Measurements from ENCODE around the gene C11orf21. TPM values are rescaled to one million over a fixed set of nuclear protein-coding genes. Genes with fewer than 3 reads are reported as not detected.
A peak's percentile ranks its signal among the peaks of the same experiment; 100 is the strongest.

The C11orf21 gene
- total RNA-seq, 1 donor from 2014 or later = 12.1 TPM

DNA sequence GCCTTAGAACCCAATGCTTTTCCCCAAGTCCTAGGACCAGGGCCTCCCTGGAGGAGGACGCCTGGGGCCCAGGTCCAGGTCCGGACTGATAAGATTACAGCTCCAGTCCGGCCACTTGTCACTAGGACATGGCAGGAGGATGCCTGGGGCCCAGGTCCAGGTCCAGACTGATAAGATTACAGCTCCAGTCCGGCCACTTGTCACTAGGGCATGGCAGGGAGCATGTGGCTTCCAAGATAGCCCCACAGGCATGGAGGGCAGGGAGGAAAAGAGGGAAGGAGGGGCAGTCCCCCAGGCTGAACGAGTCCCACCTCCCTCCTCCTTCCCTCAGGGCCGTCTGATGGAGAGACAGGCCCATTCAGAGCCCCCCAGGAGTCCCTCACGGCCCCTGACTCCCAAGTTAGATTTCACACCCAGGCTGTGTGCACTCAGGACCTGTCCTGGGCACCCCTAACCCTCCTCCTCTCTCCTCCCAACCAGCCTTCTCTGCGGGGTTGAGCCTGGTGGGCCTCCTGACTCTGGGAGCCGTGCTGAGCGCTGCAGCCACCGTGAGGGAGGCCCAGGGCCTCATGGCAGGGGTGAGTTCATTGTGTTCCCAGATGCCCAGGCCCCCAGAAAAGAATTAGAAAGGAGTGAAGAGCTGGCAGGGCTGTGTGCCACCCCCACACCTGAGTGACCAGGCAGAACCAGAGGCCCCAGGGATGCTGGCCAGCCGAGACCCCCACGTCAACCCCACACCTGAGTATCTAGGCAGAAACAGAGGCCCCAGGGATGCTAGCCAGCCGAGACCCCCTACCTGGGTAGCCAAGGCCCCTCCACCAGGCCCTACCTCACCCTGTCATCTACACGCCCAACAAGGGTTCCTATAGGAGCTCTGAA is 2.1 kb upstream of the C11orf21 start:
- DNase-seq (peak; percentile 47), ATAC-seq (no peak)
- Histone ChIP-seq H3K36me3 (no peaks in the 10 kb centered on the region), H3K27ac (peak overlapping the region; percentile 38), H3K27me3 (ENCODE audit: low read depth) (no peaks in the 10 kb centered on the region), H3K4me1 (peaks cover 56% of the 10 kb centered on the region), H3K9me3 (no peaks in the 10 kb centered on the region), H3K4me3 (peak overlapping the region; percentile 47)
- intact Hi-C loops (cut with DNase I) = loop anchor here (10.0 kb wide), 1 partner anchor 121 kb away; no protein-coding TSS in a partner anchor
- TF ChIP-seq, protein P1, sequence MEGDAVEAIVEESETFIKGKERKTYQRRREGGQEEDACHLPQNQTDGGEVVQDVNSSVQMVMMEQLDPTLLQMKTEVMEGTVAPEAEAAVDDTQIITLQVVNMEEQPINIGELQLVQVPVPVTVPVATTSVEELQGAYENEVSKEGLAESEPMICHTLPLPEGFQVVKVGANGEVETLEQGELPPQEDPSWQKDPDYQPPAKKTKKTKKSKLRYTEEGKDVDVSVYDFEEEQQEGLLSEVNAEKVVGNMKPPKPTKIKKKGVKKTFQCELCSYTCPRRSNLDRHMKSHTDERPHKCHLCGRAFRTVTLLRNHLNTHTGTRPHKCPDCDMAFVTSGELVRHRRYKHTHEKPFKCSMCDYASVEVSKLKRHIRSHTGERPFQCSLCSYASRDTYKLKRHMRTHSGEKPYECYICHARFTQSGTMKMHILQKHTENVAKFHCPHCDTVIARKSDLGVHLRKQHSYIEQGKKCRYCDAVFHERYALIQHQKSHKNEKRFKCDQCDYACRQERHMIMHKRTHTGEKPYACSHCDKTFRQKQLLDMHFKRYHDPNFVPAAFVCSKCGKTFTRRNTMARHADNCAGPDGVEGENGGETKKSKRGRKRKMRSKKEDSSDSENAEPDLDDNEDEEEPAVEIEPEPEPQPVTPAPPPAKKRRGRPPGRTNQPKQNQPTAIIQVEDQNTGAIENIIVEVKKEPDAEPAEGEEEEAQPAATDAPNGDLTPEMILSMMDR (IDR thresholded peaks at IDR 0.05) = no peak

- TF ChIP-seq, protein P1 (IDR thresholded peaks at IDR 0.05) = no peak
- Histone ChIP-seq H3K9me3 (no peaks in the 10 kb centered on the region), H3K27me3 (ENCODE audit: low read depth) (no peaks in the 10 kb centered on the region), H3K4me1 (peaks cover 56% of the 10 kb centered on the region), H3K36me3 (no peaks in the 10 kb centered on the region), H3K4me3 (peak overlapping the region; percentile 47), H3K27ac (peak overlapping the region; percentile 78)
- DNase-seq (peak; percentile 73), ATAC-seq (peak; percentile 28 to 33)
- intact Hi-C loops (cut with DNase I) = loop anchor here (10.0 kb wide), 1 partner anchor 122 kb away; no protein-coding TSS in a partner anchor
Observed at GRCh38 chr11:2302896-2303626, 1.3 kb upstream of the C11orf21 start.

DNA sequence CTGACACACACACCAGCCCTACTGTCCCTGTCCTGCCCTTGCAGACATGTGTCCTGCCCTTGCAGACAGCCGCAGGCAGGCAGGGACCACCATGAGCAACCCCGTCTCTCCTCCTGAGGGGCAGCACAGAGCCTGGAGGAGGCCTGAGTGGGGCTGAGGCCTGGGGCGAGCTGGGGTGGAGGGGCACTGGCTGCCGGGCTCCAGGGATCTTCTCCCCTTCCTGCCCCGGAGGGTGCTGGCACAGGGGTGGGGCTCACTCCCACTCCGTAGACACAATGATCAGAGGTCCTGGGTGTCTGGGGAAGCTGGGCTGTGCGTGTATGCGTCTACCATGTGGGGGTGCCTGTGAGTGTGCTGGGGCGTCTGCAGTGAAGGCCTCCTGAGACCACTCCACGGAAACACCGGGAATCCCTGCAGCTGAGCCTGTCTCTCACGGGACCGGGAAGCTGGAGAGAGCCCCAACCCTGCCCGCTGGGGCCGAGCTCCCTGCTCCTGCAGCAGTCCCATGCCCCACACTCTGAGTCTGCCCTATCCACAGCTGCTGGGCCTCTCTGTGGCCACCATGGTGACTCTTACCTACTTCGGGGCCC is 683 bp upstream of the C11orf21 start:
- H3K4me1 ChIP-seq = peaks cover 54% of the 10 kb centered on the region
- DNase-seq = peak; percentile 56
- H3K4me3 ChIP-seq = peak overlapping the region; percentile 47
- TF ChIP-seq, protein P1 (IDR thresholded peaks at IDR 0.05) = no peak
- H3K27me3 ChIP-seq (ENCODE audit: low read depth) = no peaks in the 10 kb centered on the region
- intact Hi-C loops (cut with DNase I) = loop anchor here (10.0 kb wide), 1 partner anchor 122 kb away; no protein-coding TSS in a partner anchor
- no peaks in the 10 kb centered on the region for H3K36me3 ChIP-seq
- ATAC-seq = peak; percentile 11 to 22
- peak overlapping the region; percentile 78 for H3K27ac ChIP-seq
- H3K9me3 ChIP-seq = no peaks in the 10 kb centered on the region

- Histone ChIP-seq H3K27ac (peak overlapping the region; percentile 78), H3K4me1 (peaks cover 43% of the 10 kb centered on the region)
Observed at GRCh38 chr11:2300936-2301630, 635 bp downstream of the C11orf21 start.

More at GRCh38 chr11:2300936-2301630, 635 bp downstream of the C11orf21 start:
- intact Hi-C loops (cut with DNase I) = loop anchor here (10.0 kb wide), 1 partner anchor 124 kb away; no protein-coding TSS in a partner anchor
- ATAC-seq (no peak), DNase-seq (no peak)
- TF ChIP-seq, protein P1 (IDR thresholded peaks at IDR 0.05) = no peak
- H3K4me3 ChIP-seq = peak overlapping the region; percentile 47
- no peaks in the 10 kb centered on the region for H3K36me3 ChIP-seq
- no peaks in the 10 kb centered on the region for H3K27me3 ChIP-seq (ENCODE audit: low read depth)
- H3K9me3 ChIP-seq = no peaks in the 10 kb centered on the region

Measured in lower lobe of right lung (tissue), 2 donors.